Trophoblast cell (in vitro differentiated cells and primary cell): ENCODE measurements around the gene NME3.

Source experiments
- DNase-seq, 2 donors: peaks; one replicate each; pipeline ENCODE4 v3.0.0-alpha.2; 2016
- H2AFZ ChIP-seq: 2 replicates; pipeline ENCODE4 v1.6.1; 2013; ENCODE audit warnings: low read length, moderate library complexity, mild to moderate bottlenecking; ENCODE audit not compliant: insufficient read depth, poor library complexity
- H2AK5ac ChIP-seq: 2 replicates; pipeline ENCODE4 v1.6.1; 2013; ENCODE audit warnings: mild to moderate bottlenecking, low read length
- H2BK120ac ChIP-seq: 2 replicates; pipeline ENCODE4 v1.6.1; 2013; ENCODE audit warnings: low read length, mild to moderate bottlenecking, moderate library complexity; ENCODE audit not compliant: insufficient read depth, poor library complexity
- H2BK12ac ChIP-seq: 2 replicates; pipeline ENCODE4 v1.6.1; 2013; ENCODE audit warnings: mild to moderate bottlenecking, low read length, moderate library complexity
- H2BK5ac ChIP-seq: 2 replicates; pipeline ENCODE4 v1.6.1; 2013; ENCODE audit warnings: low read length, low read depth, moderate library complexity, mild to moderate bottlenecking; ENCODE audit not compliant: poor library complexity
- H3K14ac ChIP-seq: 2 replicates; pipeline ENCODE4 v1.6.1; 2013; ENCODE audit warnings: mild to moderate bottlenecking, low read length
- H3K18ac ChIP-seq: 2 replicates; pipeline ENCODE4 v1.6.1; 2013; ENCODE audit warnings: mild to moderate bottlenecking, low read length
- H3K23ac ChIP-seq: 2 replicates; pipeline ENCODE4 v1.6.1; 2013; ENCODE audit warnings: low read length
- H3K27ac ChIP-seq: 2 replicates; pipeline ENCODE4 v1.5.1; 2013; ENCODE audit warnings: low read depth, mild to moderate bottlenecking, inconsistent platforms, low read length, moderate library complexity
- H3K27me3 ChIP-seq: 2 replicates; pipeline ENCODE4 v1.6.1; 2013; ENCODE audit warnings: inconsistent platforms, mild to moderate bottlenecking, low read length, moderate library complexity; ENCODE audit not compliant: insufficient read depth
- H3K36me3 ChIP-seq, 2 experiments: 1 replicate in 1 of 2; 2 replicates in 1 of 2; pipeline ENCODE4 v1.6.1; 2013; ENCODE audit warnings: low read length in 2 of 2, mild to moderate bottlenecking in 2 of 2, moderate library complexity in 1 of 2; ENCODE audit not compliant: insufficient read depth in 2 of 2, control insufficient read depth in 1 of 2
- H3K4ac ChIP-seq: 2 replicates; pipeline ENCODE4 v1.6.1; 2013; ENCODE audit warnings: low read depth, mild to moderate bottlenecking, low read length, moderate library complexity
- H3K4me1 ChIP-seq, 2 experiments: 1 replicate in 1 of 2; 2 replicates in 1 of 2; pipeline ENCODE4 v1.6.1; 2013; ENCODE audit warnings: low read length in 2 of 2, mild to moderate bottlenecking in 2 of 2, moderate library complexity in 1 of 2; ENCODE audit not compliant: insufficient read depth in 2 of 2, control insufficient read depth in 1 of 2
- H3K4me2 ChIP-seq: 2 replicates; pipeline ENCODE4 v1.6.1; 2013; ENCODE audit warnings: inconsistent platforms, mild to moderate bottlenecking, low read length, moderate library complexity
- H3K4me3 ChIP-seq: 2 replicates; pipeline ENCODE4 v1.5.1; 2013; ENCODE audit warnings: mild to moderate bottlenecking, low read depth, low read length, inconsistent platforms
- H3K79me1 ChIP-seq: one replicate; pipeline ENCODE4 v1.6.1; 2013; ENCODE audit warnings: low read length
- H3K79me2 ChIP-seq: 2 replicates; pipeline ENCODE4 v1.6.1; 2013; ENCODE audit warnings: low read length, mild to moderate bottlenecking; ENCODE audit not compliant: control insufficient read depth, insufficient read depth, poor library complexity
- H3K9ac ChIP-seq: 2 replicates; pipeline ENCODE4 v1.6.1; 2013; ENCODE audit warnings: mild to moderate bottlenecking, low read length
- H3K9me3 ChIP-seq: 2 replicates; pipeline ENCODE4 v1.6.1; 2013; ENCODE audit warnings: low read depth, mild to moderate bottlenecking, control low read depth, inconsistent platforms, low read length; ENCODE audit not compliant: insufficient read depth
- H4K12ac ChIP-seq: 2 replicates; pipeline ENCODE4 v1.6.1; 2013; ENCODE audit warnings: low read depth, mild to moderate bottlenecking, low read length, moderate library complexity
- H4K8ac ChIP-seq: 2 replicates; pipeline ENCODE4 v1.6.1; 2013; ENCODE audit warnings: low read depth, mild to moderate bottlenecking, low read length, moderate library complexity
- H4K91ac ChIP-seq: one replicate; pipeline ENCODE4 v1.6.1; 2013; ENCODE audit warnings: low read depth, mild to moderate bottlenecking, low read length, moderate library complexity
- WGBS: extraction: QIAGEN DNeasy Blood & Tissue Kit; methylation state at CpG from one replicate; pipeline ENCODE4 v1.1.7; 2013; ENCODE audit warnings: missing lambda C conversion rate; ENCODE audit not compliant: insufficient read length, insufficient coverage; ENCODE audit errors: extremely low coverage; 5-methylcytosine and 5-hydroxymethylcytosine counted together

NME3 gene

GRCh38 chr16:1762196-1762878, 9.0 kb downstream of the NME3 start:
- Histone ChIP-seq H2BK5ac (no peak overlapping the region), H4K91ac (no peak overlapping the region), H2AK5ac (no peak overlapping the region), H3K27ac (no peak overlapping the region), H3K79me1 (no peaks in the 10 kb centered on the region), H3K36me3 (peaks cover 68 to 76% of the 10 kb centered on the region in 2 experiments), H3K4me3 (no peak overlapping the region), H3K79me2 (no peaks in the 10 kb centered on the region), H3K27me3 (no peaks in the 10 kb centered on the region), H4K8ac (no peak overlapping the region), H3K4me1 (no peaks in the 10 kb centered on the region), H3K4me2 (no peak overlapping the region), H3K18ac (no peak overlapping the region), H2BK120ac (no peak overlapping the region), H2BK12ac (no peak overlapping the region), H3K23ac (no peak overlapping the region), H3K9ac (no peak overlapping the region), H3K9me3 (peaks cover 2% of the 10 kb centered on the region), H4K12ac (no peak overlapping the region), H2AFZ (no peak overlapping the region), H3K14ac (no peak overlapping the region), H3K4ac (no peak overlapping the region)
- no peak for DNase-seq
- no CpG with 5 or more reads among the region's 30 CpGs for WGBS

- H4K12ac ChIP-seq, result no peak overlapping the region
- no peak overlapping the region for H3K23ac ChIP-seq
- H3K4me1 ChIP-seq, result no peaks in the 10 kb centered on the region
- H2AFZ ChIP-seq, result no peak overlapping the region
- peaks cover 63 to 70% of the 10 kb centered on the region in 2 experiments for H3K36me3 ChIP-seq
- no peak overlapping the region for H3K14ac ChIP-seq
- H4K91ac ChIP-seq, result no peak overlapping the region
- H3K27ac ChIP-seq, result no peak overlapping the region
- no peak overlapping the region for H3K18ac ChIP-seq
- H2AK5ac ChIP-seq, result no peak overlapping the region
- H2BK12ac ChIP-seq, result no peak overlapping the region
- H3K27me3 ChIP-seq, result no peaks in the 10 kb centered on the region
- no peak overlapping the region for H2BK5ac ChIP-seq
- no CpG with 5 or more reads among the region's 15 CpGs for WGBS
- no peak overlapping the region for H3K4ac ChIP-seq
- H3K9me3 ChIP-seq, result peaks cover 2% of the 10 kb centered on the region
- no peak overlapping the region for H2BK120ac ChIP-seq
- no peaks in the 10 kb centered on the region for H3K79me1 ChIP-seq
- no peak for DNase-seq
- H4K8ac ChIP-seq, result no peak overlapping the region
- no peak overlapping the region for H3K4me2 ChIP-seq
- no peak overlapping the region for H3K9ac ChIP-seq
- no peak overlapping the region for H3K4me3 ChIP-seq
- no peaks in the 10 kb centered on the region for H3K79me2 ChIP-seq
Measured at GRCh38 chr16:1761751-1762150, 9.6 kb downstream of the NME3 start.

GRCh38 chr16:1760911-1761310, 10.4 kb downstream of the NME3 start:
- Histone ChIP-seq H2AK5ac (no peak overlapping the region), H3K4me3 (no peak overlapping the region), H3K36me3 (peaks cover 55 to 64% of the 10 kb centered on the region in 2 experiments)

DNA sequence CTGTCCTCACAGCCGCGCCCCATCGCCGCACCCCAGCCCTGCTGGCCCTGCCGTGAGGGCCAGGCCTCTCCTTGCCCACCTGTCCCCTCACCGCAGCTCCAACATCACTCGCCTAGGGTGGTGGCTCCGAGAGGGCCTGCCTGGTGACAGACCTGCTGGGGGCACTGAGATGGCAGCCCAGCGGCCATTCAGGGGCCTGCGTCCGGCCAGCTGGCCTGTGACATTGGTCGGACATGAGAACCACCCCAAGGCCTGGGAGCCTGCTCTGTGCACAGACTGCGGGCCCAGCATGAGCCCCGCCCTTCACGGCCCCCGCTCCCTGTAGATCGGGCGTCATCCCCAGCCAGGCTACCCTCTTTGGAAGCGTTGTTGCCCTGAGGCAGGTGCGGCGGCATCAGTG, 11.8 kb downstream of the NME3 start:
- Histone ChIP-seq H3K27me3 (no peaks in the 10 kb centered on the region), H3K4me1 (no peaks in the 10 kb centered on the region), H3K36me3 (peaks cover 43 to 56% of the 10 kb centered on the region in 2 experiments), H4K12ac (no peak overlapping the region), H2BK5ac (no peak overlapping the region), H3K14ac (no peak overlapping the region), H3K9ac (no peak overlapping the region), H3K18ac (no peak overlapping the region), H2AK5ac (no peak overlapping the region), H2BK120ac (no peak overlapping the region), H3K4me3 (no peak overlapping the region), H2BK12ac (no peak overlapping the region), H4K91ac (no peak overlapping the region), H3K79me2 (no peaks in the 10 kb centered on the region), H3K23ac (no peak overlapping the region), H2AFZ (no peak overlapping the region), H3K4me2 (no peak overlapping the region), H3K27ac (no peak overlapping the region), H3K9me3 (peaks cover 2% of the 10 kb centered on the region), H3K4ac (no peak overlapping the region), H4K8ac (no peak overlapping the region), H3K79me1 (no peaks in the 10 kb centered on the region)
- WGBS, result no CpG with 5 or more reads among the region's 21 CpGs
- DNase-seq, result no peak

More at GRCh38 chr16:1760911-1761310, 10.4 kb downstream of the NME3 start:
- no peak overlapping the region for H4K12ac ChIP-seq
- H3K79me1 ChIP-seq, result no peaks in the 10 kb centered on the region
- H2BK120ac ChIP-seq, result no peak overlapping the region
- no peak overlapping the region for H2AFZ ChIP-seq
- no peak overlapping the region for H3K14ac ChIP-seq
- H3K9me3 ChIP-seq, result peaks cover 2% of the 10 kb centered on the region
- H3K23ac ChIP-seq, result no peak overlapping the region
- no peaks in the 10 kb centered on the region for H3K27me3 ChIP-seq
- no peaks in the 10 kb centered on the region for H3K4me1 ChIP-seq
- H4K8ac ChIP-seq, result no peak overlapping the region
- H3K9ac ChIP-seq, result no peak overlapping the region
- no peak overlapping the region for H3K18ac ChIP-seq
- no peak overlapping the region for H3K27ac ChIP-seq
- no peak overlapping the region for H4K91ac ChIP-seq
- H2BK12ac ChIP-seq, result no peak overlapping the region
- no CpG with 5 or more reads among the region's 15 CpGs for WGBS
- DNase-seq, result no peak
- no peak overlapping the region for H3K4ac ChIP-seq
- no peak overlapping the region for H2BK5ac ChIP-seq
- no peaks in the 10 kb centered on the region for H3K79me2 ChIP-seq
- H3K4me2 ChIP-seq, result no peak overlapping the region
